Hematopoietic multipotent progenitor cell treated with erythropoietin and hydrocortisone succinate and interleukin-3 and kit ligand, for 15 days (in vitro differentiated cells): Measurements from ENCODE around the gene CREB3L1.
"Not testable (repeated sequence)": the region's sequence is repeated elsewhere in the genome, so short reads cannot be mapped to it uniquely, and the experiment has no call there.

Source experiments
- DNase-seq: peaks from one replicate; pipeline ENCODE4 v3.0.0-alpha.2; 2015; ENCODE audit warnings: low spot score

Gene CREB3L1

DNA sequence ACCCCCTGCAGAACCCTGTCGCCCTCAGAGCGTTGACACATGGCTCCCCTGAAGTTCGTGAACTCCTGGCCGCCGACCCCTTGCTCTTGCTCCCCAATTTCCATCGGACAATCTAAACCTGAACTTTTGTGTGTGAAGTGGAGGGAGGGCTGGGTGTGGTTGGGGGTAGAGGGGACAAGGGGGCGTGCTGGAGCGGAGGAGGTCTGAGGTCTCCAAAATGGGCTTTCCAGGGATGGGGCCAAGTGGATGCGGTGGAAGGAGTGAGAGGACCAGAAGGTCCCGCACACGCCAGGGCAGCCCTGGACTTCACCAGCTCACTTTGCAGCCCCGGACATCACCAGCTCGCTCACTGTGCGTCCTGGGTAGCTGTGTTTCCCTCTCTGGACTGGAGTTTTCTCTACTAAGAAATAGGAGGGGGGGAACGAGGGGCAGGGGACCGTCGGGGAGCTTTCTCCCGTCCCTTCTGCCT, 18.6 kb downstream of the CREB3L1 start:
- DNase-seq: no peak

- DNase-seq: peak; percentile 42
Observed at GRCh38 chr11:46296528-46297448, 19.3 kb downstream of the CREB3L1 start.

DNA sequence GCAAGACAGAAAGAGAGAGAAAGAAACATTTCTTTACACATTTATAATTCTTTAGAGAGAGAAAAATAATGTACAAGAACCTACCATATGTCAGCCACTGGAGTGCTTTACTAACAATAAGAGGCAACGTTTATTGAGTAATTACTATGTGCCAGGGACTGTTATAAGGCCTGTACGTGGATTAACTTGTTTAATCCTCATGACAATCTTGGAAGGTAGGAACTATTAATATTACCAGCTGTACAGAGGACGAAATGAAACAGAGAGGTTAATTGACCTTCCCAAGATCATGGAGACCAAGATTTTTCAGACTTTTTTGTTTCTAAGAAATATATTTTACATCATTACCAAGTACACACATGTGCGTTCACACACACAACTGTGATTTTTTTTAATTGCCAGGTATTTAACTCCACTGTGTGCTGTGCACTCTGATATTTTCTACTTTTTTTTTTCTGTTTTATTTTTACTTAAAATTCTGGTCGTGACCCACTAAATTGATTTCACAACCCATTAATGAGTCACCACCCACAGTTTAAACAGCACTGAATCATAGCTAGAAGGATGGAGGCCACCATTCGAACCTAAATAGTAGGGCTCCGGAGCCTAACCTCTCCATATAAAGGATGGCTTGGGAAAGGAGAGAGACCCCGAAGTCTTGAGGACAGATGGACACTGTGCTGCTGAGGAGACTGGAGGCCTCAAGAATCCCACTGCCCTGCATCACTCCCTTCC, 21.4 kb downstream of the CREB3L1 start:
- no peak for DNase-seq

DNA sequence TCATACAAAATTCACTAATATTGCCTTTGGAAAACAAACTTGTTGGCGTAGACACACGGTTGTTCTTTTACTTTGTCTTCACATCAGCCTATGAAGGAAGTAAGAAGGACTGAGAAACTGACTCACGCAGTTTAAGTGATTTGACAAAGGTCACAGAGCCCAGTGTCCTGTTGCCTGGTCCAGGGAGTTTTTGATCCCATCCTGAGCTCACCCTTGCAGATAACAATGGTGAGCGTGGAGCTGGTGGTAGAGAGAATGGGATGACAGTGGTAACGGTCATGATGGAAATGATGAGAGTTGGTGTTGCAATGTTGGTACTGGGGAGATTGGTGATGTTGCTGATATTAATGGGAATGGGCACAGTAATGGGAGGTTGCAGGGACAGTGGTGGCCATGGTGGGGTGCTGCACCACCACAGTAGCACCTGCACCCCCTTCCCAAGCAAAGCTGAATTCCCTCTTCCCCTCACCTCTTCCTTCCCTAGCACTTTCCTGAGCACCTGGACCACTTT, 22.0 kb downstream of the CREB3L1 start:
- no peak for DNase-seq

- DNase-seq: no peak
Observed at GRCh38 chr11:46300270-46300669, 22.8 kb downstream of the CREB3L1 start.

DNA sequence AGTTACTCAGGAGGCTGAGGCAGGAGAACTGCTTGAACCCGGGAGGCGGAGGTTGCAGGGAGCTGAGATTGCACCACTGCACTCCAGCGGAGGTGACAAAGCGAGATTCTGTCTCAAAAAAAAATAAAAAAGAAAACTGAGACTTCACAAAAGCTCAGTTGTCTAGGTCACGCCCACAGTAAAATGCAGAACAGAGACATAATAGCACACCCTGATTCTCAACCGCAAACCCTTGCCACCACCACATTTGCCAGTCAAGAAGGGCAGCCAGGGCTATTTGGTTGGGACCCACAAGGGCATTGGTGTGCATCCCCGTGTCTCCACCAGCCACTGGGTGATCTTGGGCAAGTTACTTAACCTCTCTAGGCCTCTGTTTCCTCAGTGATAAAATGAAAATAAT, 25.4 kb downstream of the CREB3L1 start:
- no peak for DNase-seq

GRCh38 chr11:46304036-46304435, 26.6 kb downstream of the CREB3L1 start:
- DNase-seq: not testable (repeated sequence)

GRCh38 chr11:46304605-46305179, 27.2 kb downstream of the CREB3L1 start:
- DNase-seq: no peak

DNA sequence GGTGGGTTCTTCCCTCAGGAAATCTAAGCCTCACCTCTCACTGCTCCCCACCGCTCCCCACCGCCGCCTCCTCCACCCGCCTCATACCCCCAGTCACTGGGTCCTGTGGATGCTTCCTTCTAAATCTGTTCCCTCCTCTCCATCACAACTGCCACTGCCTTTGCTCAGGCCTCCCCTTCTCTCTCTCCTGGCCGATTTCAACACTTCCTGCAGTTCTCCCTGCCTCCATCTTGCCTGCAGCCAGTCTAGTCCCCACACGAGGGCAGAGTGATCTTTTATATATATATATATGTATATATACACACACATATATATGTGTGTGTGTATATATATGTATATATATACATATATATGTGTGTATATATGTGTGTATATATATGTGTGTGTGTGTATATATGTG, 27.8 kb downstream of the CREB3L1 start:
- no peak for DNase-seq

DNA sequence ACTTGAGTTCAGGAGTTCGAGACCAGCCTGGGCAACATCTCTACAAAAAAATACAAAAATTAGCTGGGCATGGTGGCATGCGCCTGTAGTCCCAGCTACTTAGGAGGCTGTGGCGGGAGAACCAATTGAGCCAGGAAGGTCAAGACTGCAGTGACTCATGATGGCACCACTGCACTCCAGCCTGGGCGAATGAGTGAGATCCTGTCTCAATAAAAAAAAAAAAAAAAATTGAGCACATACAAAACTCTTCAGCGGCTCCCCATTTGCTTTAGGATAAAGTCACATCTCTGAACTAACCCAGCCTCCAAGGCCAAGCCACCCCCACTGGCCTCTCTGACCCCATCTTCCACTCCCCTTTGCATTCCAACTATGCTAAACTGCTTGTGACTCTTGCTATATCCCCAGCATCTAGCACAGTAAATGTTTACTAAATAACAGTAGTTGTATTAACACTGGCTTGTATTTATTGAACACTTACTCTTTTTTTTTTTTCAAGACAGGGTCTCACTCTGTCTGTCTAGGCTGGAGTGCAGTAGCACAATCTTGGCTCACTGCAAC, 28.9 kb downstream of the CREB3L1 start:
- no peak for DNase-seq

DNA sequence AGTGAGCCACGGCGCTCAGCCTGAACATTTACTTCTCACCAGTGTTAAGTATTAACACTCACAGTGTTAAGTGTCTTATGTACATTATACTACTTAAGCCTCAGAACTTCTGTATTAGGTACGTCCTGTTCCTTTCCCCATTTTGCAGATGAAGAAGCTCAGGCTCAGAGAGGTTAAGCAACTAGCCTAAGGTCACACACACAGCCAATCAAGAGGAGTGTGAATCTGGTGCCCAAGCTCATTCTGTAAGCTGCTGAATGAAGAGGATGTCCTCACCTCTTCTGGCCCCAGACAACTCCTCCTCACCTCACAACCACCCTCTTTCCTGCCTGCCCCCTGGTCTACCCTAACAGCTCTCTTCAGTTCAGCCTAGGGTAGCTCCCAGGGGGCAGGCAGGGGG, 29.9 kb downstream of the CREB3L1 start:
- DNase-seq: no peak

- no peak for DNase-seq
Observed at GRCh38 chr11:46307785-46308341, 30.4 kb downstream of the CREB3L1 start.

GRCh38 chr11:46308631-46309419, 31.4 kb downstream of the CREB3L1 start:
- peak; percentile 81 for DNase-seq

DNA sequence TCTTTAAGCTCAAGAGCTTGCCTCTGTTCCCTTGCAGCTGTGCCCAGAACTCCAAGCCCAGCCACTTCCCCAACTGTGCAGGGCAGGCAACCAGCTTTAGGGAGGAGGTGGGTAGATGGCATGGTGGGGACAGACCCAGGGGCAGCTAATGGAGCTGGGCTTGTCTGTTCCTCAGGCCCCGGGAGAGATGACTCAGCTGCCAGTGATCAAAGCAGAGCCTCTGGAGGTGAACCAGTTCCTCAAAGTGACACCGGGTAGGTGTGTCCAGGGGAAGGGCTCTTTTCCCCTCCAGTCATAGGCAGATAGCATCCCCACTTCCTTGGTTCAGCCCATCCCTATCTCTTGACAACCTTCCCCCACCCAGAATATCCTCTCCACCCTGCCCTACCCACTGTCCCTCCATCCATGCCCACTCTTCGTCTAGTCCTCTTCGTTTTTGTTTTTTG, 32.4 kb downstream of the CREB3L1 start:
- DNase-seq: peak; percentile 67

DNA sequence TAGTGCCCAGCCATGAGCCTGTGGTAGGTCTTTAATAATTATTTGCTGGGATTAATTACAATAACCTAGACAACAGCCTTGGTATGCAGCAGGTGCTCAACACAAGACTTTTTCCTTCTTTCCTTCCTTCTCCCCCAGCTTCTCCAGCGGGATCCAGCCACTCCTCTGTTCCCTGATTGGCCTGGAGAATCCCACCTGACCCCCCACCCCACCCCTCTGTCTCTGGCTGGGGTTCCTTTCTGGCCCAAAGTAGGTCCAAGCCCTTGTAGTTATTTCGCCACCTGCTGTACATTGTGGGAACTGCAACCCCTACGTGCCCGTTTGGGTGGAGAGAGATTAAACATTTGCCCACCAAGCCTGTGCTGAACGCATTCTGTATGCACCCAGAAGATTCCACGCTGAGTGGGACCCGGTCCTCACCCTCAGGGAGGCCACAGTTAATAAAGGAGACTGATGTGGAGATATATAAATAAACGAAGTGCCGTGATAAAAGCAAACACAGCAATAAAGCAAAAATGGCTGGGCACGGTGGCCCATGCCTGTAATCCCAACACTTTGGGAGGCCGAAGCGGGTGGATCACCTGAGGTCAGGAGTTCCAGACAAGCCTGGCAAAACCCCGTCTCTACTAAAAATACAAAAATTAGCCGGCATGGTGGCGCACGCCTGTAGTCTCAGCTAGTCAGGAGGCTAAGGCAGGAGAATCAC, 37.7 kb downstream of the CREB3L1 start:
- DNase-seq: peak; percentile 86

- DNase-seq: peak; percentile 75
Observed at GRCh38 chr11:46315783-46316563, 38.5 kb downstream of the CREB3L1 start.

DNA sequence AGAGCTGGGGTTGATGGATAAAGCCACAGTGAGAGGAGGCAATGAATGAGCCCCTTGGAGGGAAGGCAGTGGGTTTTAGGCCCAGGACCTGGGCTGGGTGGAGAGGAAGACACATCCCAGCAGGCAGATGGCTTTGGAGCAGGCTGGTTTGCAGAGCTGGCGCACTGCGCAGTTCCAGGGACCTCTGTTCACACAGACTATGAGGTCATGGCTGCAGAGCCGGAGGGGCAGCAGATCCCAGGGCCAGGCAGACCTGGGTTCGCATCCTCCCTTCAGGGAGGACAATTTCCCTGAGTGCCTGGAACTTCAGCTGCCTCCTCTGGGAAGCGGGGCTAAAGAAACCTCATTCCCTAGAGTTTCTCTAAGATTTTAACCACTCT, 41.6 kb downstream of the CREB3L1 start:
- DNase-seq: no peak

DNA sequence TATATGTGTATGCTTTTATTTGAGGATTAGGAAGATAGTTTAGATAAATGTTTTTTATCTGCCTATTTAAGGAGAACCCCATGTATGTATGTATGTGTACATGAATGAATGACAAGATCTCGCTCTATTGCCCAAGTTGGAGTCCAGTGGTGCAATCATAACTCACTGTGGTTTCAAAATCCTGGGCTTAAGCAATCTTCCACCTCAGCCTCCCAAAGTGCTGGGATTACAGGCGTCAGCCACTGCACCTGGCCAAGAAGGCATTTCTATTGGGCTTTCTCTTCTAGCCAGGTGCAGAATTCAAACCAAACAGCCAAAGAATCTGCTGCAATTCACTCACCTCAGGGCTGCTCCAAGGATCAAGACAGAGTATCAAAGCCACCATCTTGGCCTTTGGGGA, 44.3 kb downstream of the CREB3L1 start:
- DNase-seq: no peak

- DNase-seq: peak; percentile 36
Observed at GRCh38 chr11:46322759-46323158, 45.3 kb downstream of the CREB3L1 start.
